H1 (cell line): ENCODE measurements around the gene AXIN2. TPM values are rescaled to one million over a fixed set of nuclear protein-coding genes. Genes with fewer than 3 reads are reported as not detected.

Experiments
- CBX5 ChIP-seq: fragments of 300-800, 300-1000 bp; sonication (generic); IDR thresholded peaks from 2 replicates; pipeline ENCODE4 v1.7.1; 2016; ENCODE audit warnings: antibody characterized with exemption, low read length, low read depth
- E2F6 ChIP-seq: IDR thresholded peaks from 2 replicates; pipeline ENCODE4 v1.6.1; 2012; ENCODE audit warnings: inconsistent platforms
- HDAC2 ChIP-seq, 2 experiments: fragments of 300-600 bp in 1 of 2; sonication (generic) in 1 of 2; IDR thresholded peaks; 2 replicates each; pipeline ENCODE4 v1.6.1; 2011 to 2012; ENCODE audit warnings: low read depth in 2 of 2, low read length in 2 of 2, mild to moderate bottlenecking in 2 of 2, moderate library complexity in 2 of 2, borderline replicate concordance in 1 of 2, inconsistent platforms in 1 of 2
- RAD21 ChIP-seq, 2 experiments: IDR thresholded peaks in 1 of 2; conservative IDR thresholded peaks in 1 of 2; 2 replicates each; pipeline ENCODE4 v1.6.1; 2011; ENCODE audit warnings: low read depth in 2 of 2, low read length in 2 of 2, improper control_type of control experiment in 1 of 2, inconsistent platforms in 1 of 2, mild to moderate bottlenecking in 1 of 2, moderate library complexity in 1 of 2
- SIX5 ChIP-seq: IDR thresholded peaks from 2 replicates; pipeline ENCODE4 v1.6.1; 2011; ENCODE audit warnings: mild to moderate bottlenecking, low read depth, low read length
- TBP ChIP-seq: IDR thresholded peaks from 2 replicates; pipeline ENCODE4 v1.6.1; 2011; ENCODE audit warnings: low read depth, low read length, improper control_type of control experiment
- polyA plus RNA-seq, 7 experiments: library from polyadenylated mRNA; depleted of rRNA in 3 of 7; stranded (reverse) in 5 of 7; unstranded in 2 of 7; fragments of >200 nt in 5 of 7; fragments of 200-250 nt in 2 of 7; gene quantifications; 1 replicate in 5 of 7; 2 replicates in 1 of 7; 4 replicates in 1 of 7; pipeline versions ENCODE4 v1.2.1 to v1.2.3, GENCODE V29; 2011 to 2013; ENCODE audit warnings: missing spikeins in 2 of 7, mixed read lengths in 2 of 7
- total RNA-seq: library from RNA; stranded (reverse); fragmentation: NEBNext Ultra II Directional; extraction: Animal tissue kit (Norgen Biotek cat#: 25700); gene quantifications from 2 replicates; pipeline ENCODE4 v1.2.1, GENCODE V29; 2021
- TF ChIP-seq, protein P1 (sequence below): IDR thresholded peaks from 2 replicates; pipeline ENCODE4 v1.6.1; 2012; ENCODE audit warnings: inconsistent platforms

AXIN2 gene
- total and polyA plus RNA-seq, 2 of the 8 experiments (the other 6 are each of a cell fraction or from before 2014, with no cell fraction given), result 17.7 to 33.4 TPM

DNA sequence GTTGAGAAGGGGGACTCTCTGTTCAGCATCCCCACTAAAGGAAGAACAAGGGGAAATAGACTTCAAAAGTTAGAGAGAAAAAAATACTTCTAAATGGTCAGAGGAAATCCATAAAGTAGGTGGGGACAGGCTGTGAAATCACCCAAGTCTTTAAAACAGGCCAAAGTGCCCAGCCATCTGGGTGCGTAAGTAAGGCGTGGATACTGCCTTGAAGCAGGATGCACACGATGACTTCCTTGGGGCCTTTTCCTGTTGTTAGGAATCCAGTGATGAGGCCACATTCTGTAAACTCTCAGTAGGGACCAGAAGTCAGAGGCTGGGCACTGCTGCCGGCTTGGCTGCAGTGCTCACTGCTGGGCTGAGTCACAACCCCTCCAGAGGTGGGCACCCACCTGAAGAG is 9.2 kb downstream of the AXIN2 start (continued):
- TF ChIP-seq, protein P1, sequence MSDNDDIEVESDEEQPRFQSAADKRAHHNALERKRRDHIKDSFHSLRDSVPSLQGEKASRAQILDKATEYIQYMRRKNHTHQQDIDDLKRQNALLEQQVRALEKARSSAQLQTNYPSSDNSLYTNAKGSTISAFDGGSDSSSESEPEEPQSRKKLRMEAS, result no peak
- TF ChIP-seq TBP (no peak), CBX5 (no peak), SIX5 (no peak), E2F6 (no peak), HDAC2 (IDR thresholded peaks at IDR 0.05; ENCODE audit: borderline replicate concordance in 1 of 2, low read depth in 2 of 2, low read length in 2 of 2) (no peak), RAD21 (IDR thresholded peaks at IDR 0.05 in 1 of 2, conservative IDR thresholded peaks at IDR 0.05 in 1 of 2; ENCODE audit: low read depth in 2 of 2, low read length in 2 of 2) (no peak)
